H4 (cell line): Measurements from ENCODE around the gene PRF1. TPM values are rescaled to one million over a fixed set of nuclear protein-coding genes. Genes with fewer than 3 reads are reported as not detected.

Experiments used
- DNase-seq: peaks from one replicate; pipeline ENCODE4 v3.0.0-alpha.2; 2015; ENCODE audit warnings: low spot score
- total RNA-seq: library from RNA; depleted of rRNA; stranded (reverse); fragments of >200 nt; shearing (Covaris generic); gene quantifications from 2 replicates; pipeline ENCODE4 v1.2.3, GENCODE V29; 2014

The PRF1 gene
- total RNA-seq, 1 experiment from 2014 or later, result not detected

- peak; percentile 88 for DNase-seq
Observed at GRCh38 chr10:70578371-70578947, 24.1 kb downstream of the PRF1 start.

GRCh38 chr10:70576803-70577517 lies 25.6 kb downstream of the PRF1 start:
- DNase-seq, result no peak

- DNase-seq, result peak; percentile 90
Observed at GRCh38 chr10:70575874-70576802, 26.4 kb downstream of the PRF1 start.

GRCh38 chr10:70575486-70575873 lies 27.1 kb downstream of the PRF1 start:
- DNase-seq, result no peak

GRCh38 chr10:70573599-70574506 lies 28.7 kb downstream of the PRF1 start:
- no peak for DNase-seq

GRCh38 chr10:70571636-70572439 lies 30.7 kb downstream of the PRF1 start:
- no peak for DNase-seq

- no peak for DNase-seq
Observed at GRCh38 chr10:70571236-70571635, 31.3 kb downstream of the PRF1 start.

- DNase-seq, result no peak
Observed at GRCh38 chr10:70568781-70569495, 33.6 kb downstream of the PRF1 start.

GRCh38 chr10:70568113-70568512 lies 34.4 kb downstream of the PRF1 start:
- no peak for DNase-seq

- no peak for DNase-seq
Observed at GRCh38 chr10:70567603-70568002, 34.9 kb downstream of the PRF1 start.

- no peak for DNase-seq
Observed at GRCh38 chr10:70566515-70567290, 35.8 kb downstream of the PRF1 start.

- DNase-seq, result no peak
Observed at GRCh38 chr10:70565556-70566514, 36.7 kb downstream of the PRF1 start.

- DNase-seq, result no peak
Observed at GRCh38 chr10:70564901-70565351, 37.6 kb downstream of the PRF1 start.

GRCh38 chr10:70564113-70564725 lies 38.3 kb downstream of the PRF1 start:
- no peak for DNase-seq

- no peak for DNase-seq
Observed at GRCh38 chr10:70563230-70563629, 39.3 kb downstream of the PRF1 start.

- DNase-seq, result no peak
Observed at GRCh38 chr10:70562036-70562755, 40.3 kb downstream of the PRF1 start.

GRCh38 chr10:70561558-70561957 lies 41.0 kb downstream of the PRF1 start:
- DNase-seq, result no peak
